Type B pancreatic cell (in vitro differentiated cells): ENCODE data around the gene ZNF775. TPM values are rescaled to one million over a fixed set of nuclear protein-coding genes. Genes with fewer than 3 reads are reported as not detected.
A peak's percentile ranks its signal among the peaks of the same experiment; 100 is the strongest.

Experiments used
- DNase-seq: peaks from one replicate; pipeline ENCODE4 v3.0.0; 2021; ENCODE audit warnings: mixed read lengths; ENCODE audit not compliant: unreplicated experiment; ENCODE audit errors: extremely low spot score
- H3K27ac Mint-ChIP-seq: 2 replicates; pipeline ENCODE4 v1.8.0; 2021; ENCODE audit warnings: mild to moderate bottlenecking, mixed read lengths
- H3K27me3 Mint-ChIP-seq: 2 replicates; pipeline ENCODE4 v1.8.0; 2021; ENCODE audit warnings: mixed read lengths
- H3K36me3 Mint-ChIP-seq: 2 replicates; pipeline ENCODE4 v1.8.0; 2021; ENCODE audit warnings: mixed read lengths
- H3K4me1 Mint-ChIP-seq: one replicate; pipeline ENCODE4 v1.8.0; 2021; ENCODE audit warnings: mixed read lengths; ENCODE audit not compliant: unreplicated experiment
- H3K4me3 Mint-ChIP-seq: 2 replicates; pipeline ENCODE4 v1.8.0; 2021; ENCODE audit warnings: mild to moderate bottlenecking, mixed read lengths
- H3K9me3 Mint-ChIP-seq: 2 replicates; pipeline ENCODE4 v1.8.0; 2021; ENCODE audit warnings: mixed read lengths
- CTCF ChIP-seq: fragments of 200-600 bp; sonication (generic); conservative IDR thresholded peaks from 2 replicates; pipeline ENCODE4 v1.5.0; 2021; ENCODE audit warnings: antibody characterized with exemption, mild to moderate bottlenecking
- total RNA-seq: library from RNA; stranded (reverse); gene quantifications from 2 replicates; pipeline ENCODE4 v1.2.1, GENCODE V29; 2021; ENCODE audit warnings: low replicate concordance

Gene ZNF775
- total RNA-seq, 1 donor from 2014 or later: 12.3 TPM

DNA sequence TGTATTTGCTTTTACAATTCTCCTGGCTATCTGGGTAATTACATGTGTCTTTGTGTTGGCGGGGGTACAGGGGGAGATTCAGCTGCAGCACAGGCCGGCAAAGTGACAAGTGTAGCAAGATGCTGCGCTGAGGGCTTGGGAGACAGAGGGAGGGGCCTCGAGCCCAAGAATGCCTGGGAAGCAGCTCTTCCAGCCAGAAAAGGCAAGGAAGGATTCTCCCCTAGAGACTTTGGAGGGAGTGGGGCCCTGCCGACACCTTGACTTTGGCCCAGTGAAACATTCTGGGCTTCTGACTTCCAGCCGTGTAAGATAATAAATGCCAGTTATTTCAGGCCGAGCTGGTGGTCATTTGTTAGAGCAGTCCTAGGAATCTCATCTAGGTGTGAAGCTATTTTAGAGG is 17.7 kb upstream of the ZNF775 start:
- no peaks in the 10 kb centered on the region for H3K9me3 Mint-ChIP-seq
- no peak overlapping the region for H3K27ac Mint-ChIP-seq
- no peak for DNase-seq
- no peaks in the 10 kb centered on the region for H3K36me3 Mint-ChIP-seq
- H3K4me1 Mint-ChIP-seq: peaks cover 40% of the 10 kb centered on the region
- H3K27me3 Mint-ChIP-seq: no peaks in the 10 kb centered on the region
- no peak for TF ChIP-seq CTCF
- H3K4me3 Mint-ChIP-seq: no peak overlapping the region

DNA sequence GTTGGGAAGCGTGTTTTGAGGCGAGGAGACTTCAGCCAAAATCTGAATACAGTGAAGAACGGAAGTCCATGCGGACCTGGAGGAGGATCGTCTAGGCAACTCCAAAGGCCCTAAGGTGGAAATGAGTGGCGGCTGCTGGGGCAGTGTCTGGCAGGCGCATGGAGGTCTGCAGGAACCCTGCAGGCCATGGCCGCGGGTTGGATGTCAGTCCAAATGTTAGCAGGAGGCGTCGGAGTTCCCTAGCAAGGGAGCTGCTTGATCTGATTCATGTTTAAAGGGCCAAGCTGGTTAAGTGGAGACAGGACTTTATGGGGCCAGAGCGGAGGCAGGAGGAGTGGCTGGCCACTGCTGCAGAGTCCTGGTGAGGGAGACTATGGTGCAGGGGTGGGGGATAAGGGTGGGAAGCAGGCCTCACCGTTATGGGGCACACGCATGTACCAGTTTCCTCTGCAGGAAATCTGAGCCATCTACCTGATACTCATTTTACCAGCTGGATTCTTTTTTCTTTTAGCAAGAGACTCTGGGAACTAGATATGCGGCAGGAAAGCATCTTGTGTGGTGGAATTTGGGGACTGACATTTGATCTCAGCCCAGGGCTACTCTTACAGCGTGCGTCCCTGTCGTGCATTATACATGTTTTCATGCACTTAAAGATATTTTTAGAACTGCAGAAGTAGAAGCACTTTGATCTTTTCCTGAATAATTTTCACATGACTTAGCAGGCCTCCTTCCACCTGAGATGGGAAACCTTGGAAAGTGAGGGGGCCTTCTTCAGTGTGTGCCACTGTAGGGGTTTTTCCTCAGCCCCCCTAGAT is 17.1 kb upstream of the ZNF775 start:
- H3K9me3 Mint-ChIP-seq: no peaks in the 10 kb centered on the region
- no peaks in the 10 kb centered on the region for H3K27me3 Mint-ChIP-seq
- no peak for DNase-seq
- H3K4me3 Mint-ChIP-seq: no peak overlapping the region
- H3K4me1 Mint-ChIP-seq: peaks cover 37% of the 10 kb centered on the region
- H3K36me3 Mint-ChIP-seq: no peaks in the 10 kb centered on the region
- H3K27ac Mint-ChIP-seq: no peak overlapping the region
- no peak for TF ChIP-seq CTCF

DNA sequence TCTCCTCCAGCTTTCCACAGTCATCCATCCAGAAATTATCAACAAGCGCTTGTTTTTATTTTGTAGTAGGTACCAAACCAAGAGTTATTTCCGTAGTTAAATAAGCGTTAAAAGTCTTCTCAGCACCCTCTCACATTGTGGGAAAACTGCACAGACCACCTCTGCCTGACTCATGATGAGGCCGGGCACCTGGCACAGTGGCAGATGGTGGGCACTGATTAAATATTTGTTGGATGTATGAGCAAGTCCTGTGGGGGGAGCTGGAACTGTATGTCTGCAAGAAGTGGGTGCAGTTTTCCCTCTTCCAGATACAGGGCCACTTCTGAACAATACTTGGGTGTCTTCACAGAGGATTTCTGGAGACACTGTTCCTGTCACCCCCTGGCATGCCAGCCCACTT is 15.8 kb upstream of the ZNF775 start:
- peaks cover 42% of the 10 kb centered on the region for H3K4me1 Mint-ChIP-seq
- DNase-seq: no peak
- no peak for TF ChIP-seq CTCF

DNA sequence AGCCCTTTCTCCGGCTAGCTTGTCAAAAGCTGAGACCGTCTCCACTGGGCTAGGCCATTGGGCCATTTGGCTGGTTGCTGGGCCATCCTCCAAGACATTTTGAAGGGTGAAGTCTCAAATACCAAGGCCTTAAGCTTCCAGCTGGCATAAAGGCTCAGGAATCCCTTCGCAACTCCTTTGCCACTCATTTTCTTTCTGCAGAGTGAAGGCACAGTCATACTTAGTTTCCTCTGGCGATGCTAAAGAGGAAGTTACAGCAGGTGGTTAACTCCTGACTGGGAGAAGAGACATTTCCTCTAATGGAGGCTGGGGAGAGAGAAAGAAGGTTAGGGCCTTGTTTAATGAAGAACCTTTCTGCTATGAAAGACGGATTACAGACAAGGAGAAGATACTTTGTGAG is 15.3 kb upstream of the ZNF775 start:
- Mint-ChIP-seq H3K36me3 (no peaks in the 10 kb centered on the region), H3K27ac (peak overlapping the region; percentile 31), H3K9me3 (no peaks in the 10 kb centered on the region), H3K27me3 (no peaks in the 10 kb centered on the region), H3K4me1 (peaks cover 42% of the 10 kb centered on the region), H3K4me3 (peak overlapping the region; percentile 12)
- no peak for TF ChIP-seq CTCF
- DNase-seq: no peak

More for the DNA sequence above, 15.8 kb upstream of the ZNF775 start:
- H3K27ac Mint-ChIP-seq: no peak overlapping the region
- no peaks in the 10 kb centered on the region for H3K27me3 Mint-ChIP-seq
- no peaks in the 10 kb centered on the region for H3K36me3 Mint-ChIP-seq
- no peaks in the 10 kb centered on the region for H3K9me3 Mint-ChIP-seq
- H3K4me3 Mint-ChIP-seq: peak overlapping the region; percentile 10

- no peak for TF ChIP-seq CTCF
- Mint-ChIP-seq H3K9me3 (no peaks in the 10 kb centered on the region), H3K4me3 (no peak overlapping the region), H3K4me1 (peaks cover 42% of the 10 kb centered on the region), H3K36me3 (no peaks in the 10 kb centered on the region), H3K27me3 (no peaks in the 10 kb centered on the region), H3K27ac (no peak overlapping the region)
- DNase-seq: no peak
Measured at GRCh38 chr7:150365194-150365593, 13.9 kb upstream of the ZNF775 start.
